GM19193 (cell line): ENCODE data around the gene TNFRSF1A.

Experiments
- POLR2A ChIP-seq: IDR thresholded peaks from 4 replicates; pipeline ENCODE4 v1.6.1; 2011; ENCODE audit not compliant: insufficient read depth, insufficient read length; ENCODE audit errors: extremely low read depth

The TNFRSF1A gene

GRCh38 chr12:6315704-6316597 is 25.9 kb downstream of the TNFRSF1A start:
- TF ChIP-seq POLR2A: no peak

DNA sequence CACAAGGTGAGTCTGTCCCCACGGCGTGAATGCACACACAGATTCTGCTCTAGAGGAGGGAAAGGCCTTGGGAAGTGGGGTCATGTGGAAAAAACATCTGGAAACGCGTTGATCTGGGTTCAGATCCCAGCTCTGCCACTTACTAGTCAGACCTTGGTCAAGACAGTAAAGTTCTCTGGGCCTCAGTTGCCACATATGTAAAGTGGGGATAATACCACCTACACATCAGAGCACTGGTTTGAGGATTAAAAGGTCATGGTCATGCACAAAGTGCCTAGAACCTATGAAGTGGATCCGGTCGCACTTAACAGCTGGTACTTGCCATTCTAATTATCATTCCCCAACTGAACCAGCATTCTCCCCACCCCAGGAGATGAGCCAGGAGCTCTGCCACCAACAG is 26.7 kb downstream of the TNFRSF1A start:
- no peak for TF ChIP-seq POLR2A

GRCh38 chr12:6314776-6315175 is 27.1 kb downstream of the TNFRSF1A start:
- no peak for TF ChIP-seq POLR2A

DNA sequence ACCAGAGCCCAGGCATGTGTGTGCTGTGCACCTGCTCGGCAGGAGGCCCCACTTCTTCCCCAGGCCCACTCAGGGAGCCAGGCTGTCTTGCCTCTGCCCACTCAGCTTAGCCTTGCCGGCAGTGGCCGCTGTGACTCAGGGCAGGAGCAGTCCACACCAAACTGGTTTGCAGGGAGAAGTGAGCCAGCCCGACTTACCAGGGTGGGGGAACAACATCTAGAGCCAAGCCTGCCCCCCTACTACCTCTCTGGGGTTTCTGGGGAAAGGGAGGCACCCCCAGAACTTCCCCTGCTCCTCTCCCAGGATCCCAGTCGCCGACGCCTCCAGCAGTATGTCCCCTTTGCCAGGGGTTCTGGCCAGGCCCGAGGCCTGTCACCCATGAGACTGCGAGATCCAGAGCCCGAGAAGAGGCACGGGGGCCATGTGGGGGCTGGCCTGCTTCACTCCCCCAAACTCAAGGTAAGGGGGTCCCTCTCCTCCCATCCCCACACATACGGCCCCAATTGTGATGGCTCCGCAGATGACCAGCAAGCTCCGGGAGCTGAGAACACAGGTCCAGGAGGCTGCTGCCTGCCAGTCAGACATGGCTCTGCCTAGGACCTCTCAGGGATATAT is 28.4 kb downstream of the TNFRSF1A start:
- no peak for TF ChIP-seq POLR2A

- TF ChIP-seq POLR2A: peak; percentile 31
Observed at GRCh38 chr12:6312529-6313325, 29.1 kb downstream of the TNFRSF1A start.

DNA sequence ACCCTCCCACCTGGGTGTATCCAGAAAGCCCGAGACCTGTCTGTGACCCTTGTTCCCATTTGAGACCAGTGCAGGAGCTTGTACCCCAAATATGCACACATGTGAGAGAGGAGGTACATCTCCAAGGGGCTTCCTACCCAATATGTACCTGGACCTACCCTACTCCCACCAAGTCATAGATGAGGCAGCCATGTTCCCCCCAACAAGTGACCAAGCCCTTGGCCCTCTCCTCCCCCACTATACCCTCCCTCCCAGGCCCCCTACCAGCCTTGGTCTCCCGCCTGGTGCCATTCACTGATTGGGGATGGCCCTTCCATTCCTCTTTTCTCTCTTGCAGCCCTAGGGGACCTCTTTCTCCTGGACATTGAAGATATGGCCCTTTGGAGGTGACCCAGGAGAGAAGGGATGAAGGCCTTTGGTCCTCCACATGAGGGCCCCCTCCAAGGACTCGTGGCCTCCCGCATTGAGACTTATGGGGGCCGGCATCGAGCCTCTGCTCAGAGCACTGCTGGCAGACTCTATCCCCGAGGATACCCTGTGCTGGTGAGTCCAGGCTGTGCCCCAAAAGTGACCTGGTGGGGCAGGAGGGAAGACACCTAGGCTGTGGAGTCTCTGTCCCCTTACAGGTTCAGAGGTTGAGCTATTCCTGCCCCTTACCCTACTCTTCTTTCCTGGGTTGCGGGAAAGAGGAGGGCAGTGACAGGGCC is 29.9 kb downstream of the TNFRSF1A start:
- no peak for TF ChIP-seq POLR2A

- no peak for TF ChIP-seq POLR2A
Observed at GRCh38 chr12:6310771-6311610, 30.9 kb downstream of the TNFRSF1A start.

GRCh38 chr12:6307529-6307928 is 34.3 kb downstream of the TNFRSF1A start:
- TF ChIP-seq POLR2A: no peak

GRCh38 chr12:6306599-6307220 is 35.2 kb downstream of the TNFRSF1A start:
- no peak for TF ChIP-seq POLR2A

- TF ChIP-seq POLR2A: no peak
Observed at GRCh38 chr12:6306151-6306550, 35.7 kb downstream of the TNFRSF1A start.

DNA sequence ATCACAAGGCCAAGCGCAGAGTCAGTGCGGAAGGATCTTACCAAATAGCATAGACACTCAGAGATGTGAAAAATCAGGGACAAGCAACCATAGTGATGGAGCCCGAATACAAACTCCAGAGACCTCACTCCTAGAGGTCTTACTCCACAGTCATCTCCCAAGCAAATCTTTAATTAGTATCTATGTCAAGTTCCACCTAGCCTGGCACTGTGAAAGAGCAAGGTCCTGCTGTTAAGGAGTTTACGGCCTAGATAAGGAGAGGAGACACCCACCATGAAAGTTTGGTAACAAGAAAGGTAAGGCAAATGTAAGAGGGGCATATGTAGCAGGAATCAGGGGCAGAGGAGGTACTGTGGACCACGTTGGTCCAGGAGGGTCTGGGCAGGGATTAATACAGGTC is 38.8 kb downstream of the TNFRSF1A start:
- no peak for TF ChIP-seq POLR2A

GRCh38 chr12:6302621-6303020 is 39.3 kb downstream of the TNFRSF1A start:
- TF ChIP-seq POLR2A: no peak

- no peak for TF ChIP-seq POLR2A
Observed at GRCh38 chr12:6301721-6302120, 40.2 kb downstream of the TNFRSF1A start.
